Left lung (tissue), 10 donors: ENCODE measurements around the gene EFCAB10. TPM values are rescaled to one million over a fixed set of nuclear protein-coding genes. Genes with fewer than 3 reads are reported as not detected.
"Not testable (repeated sequence)": the region's sequence is repeated elsewhere in the genome, so short reads cannot be mapped to it uniquely, and the experiment has no call there.

ENCODE experiments used
- ATAC-seq: fragments of 200-7000 bp; cut with Tn5 transposase; one replicate; pipeline ENCODE4 v1.9.1; 2020; ENCODE audit warnings: moderate library complexity
- DNase-seq, 4 donors: peaks; one replicate each; pipeline ENCODE4 v3.0.0-alpha.2; 2013 to 2020
- H3K27ac ChIP-seq, 2 donors: fragments of 200-600 bp; sonication (generic) in 1 of 2; one replicate each; pipeline versions ENCODE4 v1.5.0 to v1.8.0; 2020 to 2021
- H3K27me3 ChIP-seq, 2 donors: fragments of 200-600 bp; sonication (generic) in 1 of 2; one replicate each; pipeline versions ENCODE4 v1.5.0 to v1.8.0; 2020 to 2021
- H3K36me3 ChIP-seq, 2 donors: fragments of 200-600 bp; sonication (generic) in 1 of 2; one replicate each; pipeline versions ENCODE4 v1.5.0 to v1.8.0; 2020 to 2021
- H3K4me1 ChIP-seq, 2 donors: fragments of 200-600 bp; one replicate each; pipeline ENCODE4 v1.8.0; 2021
- H3K4me3 ChIP-seq, 2 donors: fragments of 200-600 bp; sonication (generic) in 1 of 2; one replicate each; pipeline versions ENCODE4 v1.5.0 to v1.8.0; 2020 to 2021; ENCODE audit warnings: mild to moderate bottlenecking in 1 of 2
- H3K9me3 ChIP-seq, 2 donors: fragments of 200-600 bp; sonication (generic) in 1 of 2; one replicate each; pipeline versions ENCODE4 v1.5.0 to v1.8.0; 2020 to 2021
- intact Hi-C, 2 donors: fragments of 100-400 bp; cut with DNase I; formaldehyde crosslinking; loops; one replicate each; pipeline versions ENCODE4 v1.11.2 to v1.14.2; 2022
- polyA plus RNA-seq, 6 donors: library from polyadenylated mRNA; unstranded; fragments of 120-200 nt; gene quantifications; one replicate each; pipeline ENCODE4 v1.2.1, GENCODE V29; 2013; ENCODE audit not compliant: insufficient read length in 6 of 6
- total RNA-seq, 2 donors: library from RNA; stranded (reverse); fragmentation: NEBNext Ultra II Directional; extraction: Animal tissue kit (Norgen Biotek cat#: 25700); gene quantifications; one replicate each; pipeline ENCODE4 v1.2.1, GENCODE V29; 2021
- TF ChIP-seq, protein P1 (sequence below), 2 donors: fragments of 200-600 bp; sonication (generic) in 1 of 2; IDR thresholded peaks; one replicate each; pipeline versions ENCODE4 v1.5.0 to v1.8.0; 2021; ENCODE audit warnings: antibody characterized with exemption in 2 of 2
- donor health status: DM: no; HTN: yes; CAD: no.
- donor health status: DM: no; HTN: no; CAD: no.

The EFCAB10 gene
- total and polyA plus RNA-seq, 8 donors: 2.3 to 8.4 (median 5.4) TPM

DNA sequence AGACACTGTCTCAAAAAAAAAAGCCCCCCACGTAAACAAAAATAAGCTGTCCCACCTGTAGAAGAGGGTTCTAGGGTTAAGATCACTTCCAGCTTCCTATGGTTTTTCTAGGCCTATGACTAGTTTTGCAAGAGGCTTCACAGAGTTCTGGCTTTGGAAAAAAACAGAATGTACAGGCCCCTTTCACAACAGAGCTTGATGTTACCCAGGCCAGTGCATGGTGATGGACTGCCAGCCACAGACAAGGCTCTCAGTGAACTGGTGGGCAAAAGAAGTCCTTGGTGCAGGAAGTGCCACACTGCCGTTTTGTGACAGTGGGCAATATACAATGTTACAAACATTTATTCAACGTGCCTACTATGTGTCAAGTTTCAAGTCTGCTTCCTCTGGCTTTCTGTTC is 18.3 kb upstream of the EFCAB10 start:
- H3K36me3 ChIP-seq: no peaks in the 10 kb centered on the region
- no peaks in the 10 kb centered on the region for H3K27me3 ChIP-seq
- H3K4me3 ChIP-seq: no peak overlapping the region
- no peak for ATAC-seq
- no peak overlapping the region for H3K27ac ChIP-seq
- H3K4me1 ChIP-seq: no peaks in the 10 kb centered on the region
- TF ChIP-seq, protein P1, sequence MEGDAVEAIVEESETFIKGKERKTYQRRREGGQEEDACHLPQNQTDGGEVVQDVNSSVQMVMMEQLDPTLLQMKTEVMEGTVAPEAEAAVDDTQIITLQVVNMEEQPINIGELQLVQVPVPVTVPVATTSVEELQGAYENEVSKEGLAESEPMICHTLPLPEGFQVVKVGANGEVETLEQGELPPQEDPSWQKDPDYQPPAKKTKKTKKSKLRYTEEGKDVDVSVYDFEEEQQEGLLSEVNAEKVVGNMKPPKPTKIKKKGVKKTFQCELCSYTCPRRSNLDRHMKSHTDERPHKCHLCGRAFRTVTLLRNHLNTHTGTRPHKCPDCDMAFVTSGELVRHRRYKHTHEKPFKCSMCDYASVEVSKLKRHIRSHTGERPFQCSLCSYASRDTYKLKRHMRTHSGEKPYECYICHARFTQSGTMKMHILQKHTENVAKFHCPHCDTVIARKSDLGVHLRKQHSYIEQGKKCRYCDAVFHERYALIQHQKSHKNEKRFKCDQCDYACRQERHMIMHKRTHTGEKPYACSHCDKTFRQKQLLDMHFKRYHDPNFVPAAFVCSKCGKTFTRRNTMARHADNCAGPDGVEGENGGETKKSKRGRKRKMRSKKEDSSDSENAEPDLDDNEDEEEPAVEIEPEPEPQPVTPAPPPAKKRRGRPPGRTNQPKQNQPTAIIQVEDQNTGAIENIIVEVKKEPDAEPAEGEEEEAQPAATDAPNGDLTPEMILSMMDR (IDR thresholded peaks at IDR 0.05): no peak
- DNase-seq: no peak
- intact Hi-C loops: no loop called here
- H3K9me3 ChIP-seq: no peaks in the 10 kb centered on the region

GRCh38 chr7:105599080-105599479 is 17.8 kb upstream of the EFCAB10 start:
- intact Hi-C loops, H3K9me3 ChIP-seq, H3K4me1 ChIP-seq, H3K27ac ChIP-seq, H3K27me3 ChIP-seq, DNase-seq, H3K4me3 ChIP-seq, H3K36me3 ChIP-seq, ATAC-seq: not testable (repeated sequence)

- TF ChIP-seq, protein P1 (IDR thresholded peaks at IDR 0.05): no peak
- H3K9me3 ChIP-seq: no peaks in the 10 kb centered on the region
- H3K36me3 ChIP-seq: no peaks in the 10 kb centered on the region
Observed at GRCh38 chr7:105596866-105597265, 15.6 kb upstream of the EFCAB10 start.

GRCh38 chr7:105594034-105594433 is 12.7 kb upstream of the EFCAB10 start:
- Histone ChIP-seq H3K36me3 (no peaks in the 10 kb centered on the region), H3K9me3 (no peaks in the 10 kb centered on the region), H3K4me3 (no peak overlapping the region), H3K27ac (no peak overlapping the region), H3K27me3 (no peaks in the 10 kb centered on the region), H3K4me1 (no peaks in the 10 kb centered on the region)
- intact Hi-C loops: no loop called here
- ATAC-seq: no peak
- TF ChIP-seq, protein P1 (IDR thresholded peaks at IDR 0.05): no peak
- DNase-seq: no peak

More at GRCh38 chr7:105596866-105597265, 15.6 kb upstream of the EFCAB10 start:
- intact Hi-C loops: no loop called here
- ATAC-seq (no peak), DNase-seq (no peak)
- Histone ChIP-seq H3K4me1 (no peaks in the 10 kb centered on the region), H3K27me3 (no peaks in the 10 kb centered on the region), H3K4me3 (no peak overlapping the region), H3K27ac (no peak overlapping the region)

DNA sequence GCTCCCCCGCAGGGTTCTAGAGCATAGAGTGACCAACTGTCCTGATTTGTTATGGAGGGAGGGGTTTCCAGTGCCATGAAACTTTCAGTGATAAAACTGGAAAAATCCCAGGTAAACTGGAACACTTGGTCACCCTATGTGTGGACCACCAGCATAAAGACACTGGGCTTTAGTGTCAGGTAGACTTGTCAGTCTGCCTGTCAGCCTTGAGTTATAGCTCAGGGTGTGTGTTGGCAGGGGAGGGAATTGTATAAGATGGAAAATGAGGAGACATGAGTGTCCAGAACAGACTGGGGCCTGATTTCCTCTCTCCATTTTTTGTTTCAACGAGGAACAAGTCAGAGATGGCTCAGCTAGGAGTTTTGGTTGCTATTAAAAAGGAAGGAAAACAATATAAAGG is 10.2 kb upstream of the EFCAB10 start:
- Histone ChIP-seq H3K27ac (no peak overlapping the region), H3K4me3 (no peak overlapping the region), H3K27me3 (no peaks in the 10 kb centered on the region), H3K36me3 (no peaks in the 10 kb centered on the region), H3K9me3 (no peaks in the 10 kb centered on the region), H3K4me1 (no peaks in the 10 kb centered on the region)
- DNase-seq (no peak), ATAC-seq (no peak)
- TF ChIP-seq, protein P1 (IDR thresholded peaks at IDR 0.05): no peak
- intact Hi-C loops: no loop called here

DNA sequence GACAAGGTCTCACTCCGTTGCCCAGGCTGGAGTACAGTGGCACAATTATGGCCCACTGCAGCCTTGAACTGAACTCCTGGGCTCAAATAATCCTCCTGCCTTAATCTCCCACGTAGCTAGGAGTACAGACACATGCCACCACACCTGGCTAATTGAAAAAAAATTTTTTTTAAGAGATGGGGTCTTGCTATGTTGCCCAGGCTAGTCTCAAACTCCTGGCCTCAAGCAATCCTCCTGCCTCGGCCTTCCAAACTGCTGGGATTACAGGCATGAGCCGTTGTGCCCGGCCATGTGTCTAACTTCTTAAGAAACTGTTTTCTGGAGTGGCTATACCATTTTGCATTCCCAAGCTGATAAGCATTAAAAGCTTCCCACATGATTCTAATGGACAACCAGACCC is 9.5 kb upstream of the EFCAB10 start:
- TF ChIP-seq, protein P1 (IDR thresholded peaks at IDR 0.05): no peak
- Histone ChIP-seq H3K27me3 (no peaks in the 10 kb centered on the region), H3K9me3 (no peaks in the 10 kb centered on the region), H3K27ac (no peak overlapping the region), H3K4me1 (no peaks in the 10 kb centered on the region), H3K4me3 (no peak overlapping the region), H3K36me3 (no peaks in the 10 kb centered on the region)
- intact Hi-C loops: no loop called here
- DNase-seq (no peak), ATAC-seq (no peak)
